ENCODE data around the gene FABP3. TPM values are rescaled to one million over a fixed set of nuclear protein-coding genes. Genes with fewer than 3 reads are reported as not detected.

The FABP3 gene
- total RNA-seq, 4 donors from 2014 or later = 886 to 2,424 (median 1,240) TPM

DNA sequence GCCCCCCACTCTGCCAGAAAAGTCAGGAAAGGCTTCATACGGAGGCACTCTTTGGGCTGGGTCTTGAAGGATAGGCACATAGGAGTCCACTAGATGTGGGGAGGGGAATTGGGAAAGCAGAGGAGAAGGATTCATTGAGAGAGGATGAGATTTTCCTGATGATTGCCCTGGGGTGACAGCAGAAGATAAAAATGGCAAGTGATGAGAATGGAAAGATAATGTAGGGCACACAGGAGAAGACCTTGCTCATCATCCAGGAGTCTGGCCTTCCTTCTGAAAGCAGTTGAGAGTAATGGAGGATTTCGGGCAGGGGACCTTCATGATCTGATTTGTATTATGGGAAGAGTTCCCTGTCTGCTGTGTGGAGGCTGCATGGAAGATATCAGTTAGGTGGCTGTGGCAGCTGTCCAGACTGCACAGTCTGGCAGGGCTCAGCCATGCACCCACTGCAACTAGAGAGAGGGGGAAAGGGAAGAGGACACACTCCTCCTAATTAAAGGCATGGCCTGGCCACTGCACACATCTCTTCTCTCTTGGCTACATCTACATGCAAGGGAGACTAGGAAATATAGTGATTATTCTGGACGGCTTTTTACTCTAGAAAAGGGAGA lies 9.6 kb upstream of the FABP3 start:
- H3K27me3 ChIP-seq = no peaks in the 10 kb centered on the region
- intact Hi-C loops (cut with DNase I; ENCODE audit: low total_unique reads) = loop anchor here (5.0 kb wide), 1 partner anchor 40 kb away; no protein-coding TSS in a partner anchor
- in situ Hi-C loops (cut with MboI; ENCODE audit: low sequenced_read_pairs in 4 of 4) = no loop called here
- DNase-seq (no peak), ATAC-seq (no peak)
- TF ChIP-seq POLR2A (IDR thresholded peaks at IDR 0.05) = no peak
- TF ChIP-seq, protein P1, sequence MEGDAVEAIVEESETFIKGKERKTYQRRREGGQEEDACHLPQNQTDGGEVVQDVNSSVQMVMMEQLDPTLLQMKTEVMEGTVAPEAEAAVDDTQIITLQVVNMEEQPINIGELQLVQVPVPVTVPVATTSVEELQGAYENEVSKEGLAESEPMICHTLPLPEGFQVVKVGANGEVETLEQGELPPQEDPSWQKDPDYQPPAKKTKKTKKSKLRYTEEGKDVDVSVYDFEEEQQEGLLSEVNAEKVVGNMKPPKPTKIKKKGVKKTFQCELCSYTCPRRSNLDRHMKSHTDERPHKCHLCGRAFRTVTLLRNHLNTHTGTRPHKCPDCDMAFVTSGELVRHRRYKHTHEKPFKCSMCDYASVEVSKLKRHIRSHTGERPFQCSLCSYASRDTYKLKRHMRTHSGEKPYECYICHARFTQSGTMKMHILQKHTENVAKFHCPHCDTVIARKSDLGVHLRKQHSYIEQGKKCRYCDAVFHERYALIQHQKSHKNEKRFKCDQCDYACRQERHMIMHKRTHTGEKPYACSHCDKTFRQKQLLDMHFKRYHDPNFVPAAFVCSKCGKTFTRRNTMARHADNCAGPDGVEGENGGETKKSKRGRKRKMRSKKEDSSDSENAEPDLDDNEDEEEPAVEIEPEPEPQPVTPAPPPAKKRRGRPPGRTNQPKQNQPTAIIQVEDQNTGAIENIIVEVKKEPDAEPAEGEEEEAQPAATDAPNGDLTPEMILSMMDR (IDR thresholded peaks at IDR 0.05 in 4 of 5, conservative IDR thresholded peaks at IDR 0.05 in 1 of 5) = no peak
- H3K27ac ChIP-seq = peak overlapping the region; percentile 91 to 97 (median 94)
- H3K36me3 ChIP-seq = no peaks in the 10 kb centered on the region
- H3K4me1 ChIP-seq = peaks cover 60 to 71% of the 10 kb centered on the region in 2 donors
- H3K4me3 ChIP-seq = peak overlapping the region in 1 of 4 donors; percentile 3
- no peaks in the 10 kb centered on the region for H3K9me3 ChIP-seq

DNA sequence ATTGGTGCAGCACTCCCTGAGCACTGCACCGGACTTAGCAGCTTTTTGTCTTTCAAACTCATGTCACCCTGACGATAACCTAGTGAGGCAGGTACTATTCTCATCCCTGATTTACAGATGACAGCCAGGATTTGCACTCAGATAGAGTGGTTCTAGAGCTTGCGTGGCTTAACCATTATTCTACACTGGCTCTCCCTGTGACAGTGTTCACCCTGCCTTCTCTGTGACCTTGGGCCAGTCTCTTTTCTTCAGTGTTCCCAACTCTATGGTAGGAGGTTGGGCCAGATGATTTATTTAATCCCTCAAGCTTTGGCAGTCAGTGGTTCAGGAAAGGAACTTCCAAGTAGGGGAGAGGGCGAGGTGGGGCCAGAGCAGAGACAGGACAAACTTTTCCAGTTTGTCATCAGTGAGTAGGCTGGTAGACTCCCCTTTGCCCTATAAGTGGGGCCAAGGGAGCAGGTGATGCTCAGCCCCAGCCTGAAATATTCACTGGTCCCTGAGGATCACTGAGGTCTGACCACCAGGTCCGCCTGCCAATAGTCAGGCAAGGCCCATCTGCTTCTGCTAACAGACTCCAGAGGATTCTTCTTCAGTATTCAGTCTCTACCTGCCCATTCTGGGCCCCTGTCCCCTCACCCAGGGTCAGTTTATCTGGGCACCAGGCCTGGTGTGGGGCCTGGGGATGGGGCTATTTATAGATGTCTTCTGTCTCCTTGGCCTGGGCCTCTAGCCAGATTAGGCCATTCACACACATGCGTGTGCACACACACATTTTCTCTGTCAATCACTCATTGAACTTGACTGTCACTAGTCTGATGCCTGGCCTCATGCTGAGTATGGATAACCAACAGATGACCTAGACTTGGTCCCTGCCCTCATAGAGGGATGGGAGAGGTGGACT lies 8.8 kb upstream of the FABP3 start:
- peak overlapping the region; percentile 91 to 97 (median 94) for H3K27ac ChIP-seq

DNA sequence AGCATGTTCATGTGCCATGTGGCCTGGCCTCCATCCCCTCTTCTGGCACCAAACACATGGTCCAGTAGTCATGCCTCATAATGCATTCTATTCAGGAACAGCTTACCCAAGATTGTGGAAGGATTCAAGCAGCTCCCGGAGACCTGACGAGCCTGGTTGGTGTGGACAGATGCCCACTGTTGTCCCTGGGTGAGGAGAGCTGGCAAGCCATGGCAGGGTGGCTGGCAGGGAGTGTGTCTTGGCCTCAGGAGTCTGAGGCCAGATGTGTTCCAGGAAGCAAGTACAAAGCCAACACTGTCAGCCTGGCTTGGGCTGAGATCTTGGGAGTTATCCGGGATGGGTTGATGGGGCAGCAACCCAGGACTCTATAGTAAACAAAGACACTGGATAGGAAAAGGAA lies 7.3 kb upstream of the FABP3 start:
- intact Hi-C loops (cut with DNase I; ENCODE audit: low total_unique reads) = loop anchor here (2.0 to 5.0 kb wide), 2 partner anchors 42 to 247 kb away; no protein-coding TSS in a partner anchor
- no peak overlapping the region for H3K4me3 ChIP-seq
- in situ Hi-C loops (cut with MboI; ENCODE audit: low sequenced_read_pairs in 4 of 4) = no loop called here
- H3K27ac ChIP-seq = peak overlapping the region; percentile 91 to 97 (median 94)
- no peaks in the 10 kb centered on the region for H3K9me3 ChIP-seq
- H3K36me3 ChIP-seq = no peaks in the 10 kb centered on the region
- H3K27me3 ChIP-seq = no peaks in the 10 kb centered on the region
- peaks cover 56 to 76% of the 10 kb centered on the region in 2 donors for H3K4me1 ChIP-seq
- TF ChIP-seq, protein P1 (IDR thresholded peaks at IDR 0.05 in 4 of 5, conservative IDR thresholded peaks at IDR 0.05 in 1 of 5) = no peak
- no peak for TF ChIP-seq POLR2A (IDR thresholded peaks at IDR 0.05)
- DNase-seq (peak; percentile 86 to 95), ATAC-seq (peak; percentile 35 to 48)

More for the DNA sequence above, 8.8 kb upstream of the FABP3 start:
- ATAC-seq (peak; percentile 65 to 74), DNase-seq (peak; percentile 84 to 95)
- Histone ChIP-seq H3K9me3 (no peaks in the 10 kb centered on the region), H3K36me3 (no peaks in the 10 kb centered on the region), H3K4me3 (peak overlapping the region in 1 of 4 donors; percentile 3), H3K27me3 (no peaks in the 10 kb centered on the region), H3K4me1 (peaks cover 60 to 71% of the 10 kb centered on the region in 2 donors)
- in situ Hi-C loops (cut with MboI; ENCODE audit: low sequenced_read_pairs in 4 of 4) = no loop called here
- intact Hi-C loops (cut with DNase I; ENCODE audit: low total_unique reads) = loop anchor here (1.0 to 5.0 kb wide), 3 partner anchors 8 to 245 kb away; partner anchors contain the start of gene FABP3
- TF ChIP-seq POLR2A (IDR thresholded peaks at IDR 0.05) = peak in 1 of 2 donors; percentile 7
- TF ChIP-seq, protein P1 (IDR thresholded peaks at IDR 0.05 in 4 of 5, conservative IDR thresholded peaks at IDR 0.05 in 1 of 5) = no peak

DNA sequence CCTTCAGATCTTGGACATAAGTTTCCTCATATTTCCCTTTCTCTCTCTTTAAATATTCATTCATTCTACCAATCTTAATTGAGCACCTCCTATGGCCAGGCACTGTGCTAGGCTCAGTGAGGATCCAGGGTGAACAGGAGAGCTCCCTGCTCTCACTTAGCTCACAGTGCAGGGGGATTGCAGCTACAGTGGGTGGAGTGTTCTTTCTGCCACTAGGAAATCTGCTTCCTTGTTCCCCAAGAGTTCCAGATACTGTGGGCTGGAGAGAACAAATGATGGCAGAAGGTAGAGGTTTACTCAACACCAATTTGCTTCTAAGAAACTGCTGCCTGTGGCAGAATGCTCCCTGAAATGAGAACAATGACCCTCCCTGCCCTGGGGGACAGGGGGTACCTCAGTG lies 5.1 kb upstream of the FABP3 start:
- H3K9me3 ChIP-seq = no peaks in the 10 kb centered on the region
- no peak for DNase-seq
- ATAC-seq = no peak
- H3K4me1 ChIP-seq = peaks cover 55 to 72% of the 10 kb centered on the region in 2 donors
- in situ Hi-C loops (cut with MboI; ENCODE audit: low sequenced_read_pairs in 4 of 4) (no loop called here), intact Hi-C loops (cut with DNase I; ENCODE audit: low total_unique reads) (loop anchor here (10.0 kb wide), 1 partner anchor 1647 kb away; no protein-coding TSS in a partner anchor)
- TF ChIP-seq, protein P1 (IDR thresholded peaks at IDR 0.05 in 4 of 5, conservative IDR thresholded peaks at IDR 0.05 in 1 of 5) = no peak
- TF ChIP-seq POLR2A (IDR thresholded peaks at IDR 0.05) = no peak
- H3K27me3 ChIP-seq = no peaks in the 10 kb centered on the region
- no peak overlapping the region for H3K4me3 ChIP-seq
- peak overlapping the region; percentile 91 to 97 (median 94) for H3K27ac ChIP-seq
- H3K36me3 ChIP-seq = no peaks in the 10 kb centered on the region
